NCI-H1105 (cell line): ENCODE measurements around the gene FAM193B.
"Not testable (repeated sequence)": the region's sequence is repeated elsewhere in the genome, so short reads cannot be mapped to it uniquely, and the experiment has no call there.

ENCODE experiments used
- DNase-seq: peaks from one replicate; lab custom pipeline; 2025; lab: John Stamatoyannopoulos, UW

FAM193B gene

GRCh38 chr5:177576169-177576568 lies 21.8 kb upstream of the FAM193B start:
- no peak for DNase-seq

GRCh38 chr5:177575488-177575887 lies 21.1 kb upstream of the FAM193B start:
- no peak for DNase-seq

GRCh38 chr5:177569894-177570293 lies 15.5 kb upstream of the FAM193B start:
- no peak for DNase-seq

GRCh38 chr5:177568326-177568725 lies 14.0 kb upstream of the FAM193B start:
- no peak for DNase-seq

- no peak for DNase-seq
Measured at GRCh38 chr5:177565046-177565445, 10.7 kb upstream of the FAM193B start.

- DNase-seq, result not testable (repeated sequence)
Measured at GRCh38 chr5:177559446-177559941, 5.1 kb upstream of the FAM193B start.

GRCh38 chr5:177557796-177558195 lies 3.4 kb upstream of the FAM193B start:
- DNase-seq, result no peak

GRCh38 chr5:177557041-177557647 lies 2.8 kb upstream of the FAM193B start:
- no peak for DNase-seq

GRCh38 chr5:177555665-177556064 lies 1.3 kb upstream of the FAM193B start:
- no peak for DNase-seq

GRCh38 chr5:177555228-177555627 lies 865 bp upstream of the FAM193B start:
- DNase-seq, result no peak

- no peak for DNase-seq
Measured at GRCh38 chr5:177553671-177554429, 513 bp downstream of the FAM193B start.

- no peak for DNase-seq
Measured at GRCh38 chr5:177552839-177553455, 1.4 kb downstream of the FAM193B start.

- no peak for DNase-seq
Measured at GRCh38 chr5:177550122-177550521, 4.2 kb downstream of the FAM193B start.

- DNase-seq, result no peak
Measured at GRCh38 chr5:177548495-177548894, 5.9 kb downstream of the FAM193B start.

- no peak for DNase-seq
Measured at GRCh38 chr5:177547736-177548135, 6.6 kb downstream of the FAM193B start.

- DNase-seq, result no peak
Measured at GRCh38 chr5:177546258-177546741, 8.1 kb downstream of the FAM193B start.

GRCh38 chr5:177545487-177546257 lies 8.7 kb downstream of the FAM193B start:
- DNase-seq, result no peak

GRCh38 chr5:177542816-177543465 lies 11.4 kb downstream of the FAM193B start:
- DNase-seq, result no peak

- DNase-seq, result no peak
Measured at GRCh38 chr5:177540438-177540837, 13.9 kb downstream of the FAM193B start.

GRCh38 chr5:177539411-177539810 lies 15.0 kb downstream of the FAM193B start:
- no peak for DNase-seq

- no peak for DNase-seq
Measured at GRCh38 chr5:177538876-177539275, 15.5 kb downstream of the FAM193B start.
